ENCODE results near the gene MYO9B.
A peak's percentile ranks its signal among the peaks of the same experiment; 100 is the strongest.

The MYO9B gene

DNA sequence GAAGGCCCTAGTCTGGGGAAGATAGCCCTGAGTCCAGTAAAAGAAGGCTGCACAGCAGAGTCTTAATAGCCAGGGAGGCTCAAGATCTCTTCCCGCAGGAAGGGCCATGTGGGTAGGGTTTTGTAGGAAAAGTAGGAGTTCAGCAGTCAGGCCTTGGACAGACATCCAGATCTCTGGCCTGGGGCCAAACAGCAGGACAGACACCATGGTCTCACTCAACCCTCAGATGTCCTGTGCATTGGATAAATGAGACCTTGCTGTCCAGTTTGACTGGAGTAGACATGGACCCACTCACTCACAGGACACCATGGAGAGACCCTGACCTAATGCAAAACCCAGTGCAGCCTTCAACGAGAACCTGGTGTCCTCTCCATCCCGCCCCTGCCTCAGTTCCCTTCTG lies 154.3 kb downstream of the MYO9B start:
- TF ChIP-seq, protein P1, sequence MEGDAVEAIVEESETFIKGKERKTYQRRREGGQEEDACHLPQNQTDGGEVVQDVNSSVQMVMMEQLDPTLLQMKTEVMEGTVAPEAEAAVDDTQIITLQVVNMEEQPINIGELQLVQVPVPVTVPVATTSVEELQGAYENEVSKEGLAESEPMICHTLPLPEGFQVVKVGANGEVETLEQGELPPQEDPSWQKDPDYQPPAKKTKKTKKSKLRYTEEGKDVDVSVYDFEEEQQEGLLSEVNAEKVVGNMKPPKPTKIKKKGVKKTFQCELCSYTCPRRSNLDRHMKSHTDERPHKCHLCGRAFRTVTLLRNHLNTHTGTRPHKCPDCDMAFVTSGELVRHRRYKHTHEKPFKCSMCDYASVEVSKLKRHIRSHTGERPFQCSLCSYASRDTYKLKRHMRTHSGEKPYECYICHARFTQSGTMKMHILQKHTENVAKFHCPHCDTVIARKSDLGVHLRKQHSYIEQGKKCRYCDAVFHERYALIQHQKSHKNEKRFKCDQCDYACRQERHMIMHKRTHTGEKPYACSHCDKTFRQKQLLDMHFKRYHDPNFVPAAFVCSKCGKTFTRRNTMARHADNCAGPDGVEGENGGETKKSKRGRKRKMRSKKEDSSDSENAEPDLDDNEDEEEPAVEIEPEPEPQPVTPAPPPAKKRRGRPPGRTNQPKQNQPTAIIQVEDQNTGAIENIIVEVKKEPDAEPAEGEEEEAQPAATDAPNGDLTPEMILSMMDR (IDR thresholded peaks at IDR 0.05; ENCODE audit: low read depth, low read length): no peak
- Histone ChIP-seq H3K27me3 (ENCODE audit: insufficient read depth, low read depth, severe bottlenecking) (no peaks in the 10 kb centered on the region), H3K36me3 (peaks cover 67% of the 10 kb centered on the region), H3K27ac (no peak overlapping the region), H3K9me3 (ENCODE audit: severe bottlenecking) (no peaks in the 10 kb centered on the region), H3K4me3 (ENCODE audit: low read depth, low read length) (no peak overlapping the region)
- no peak for DNase-seq

DNA sequence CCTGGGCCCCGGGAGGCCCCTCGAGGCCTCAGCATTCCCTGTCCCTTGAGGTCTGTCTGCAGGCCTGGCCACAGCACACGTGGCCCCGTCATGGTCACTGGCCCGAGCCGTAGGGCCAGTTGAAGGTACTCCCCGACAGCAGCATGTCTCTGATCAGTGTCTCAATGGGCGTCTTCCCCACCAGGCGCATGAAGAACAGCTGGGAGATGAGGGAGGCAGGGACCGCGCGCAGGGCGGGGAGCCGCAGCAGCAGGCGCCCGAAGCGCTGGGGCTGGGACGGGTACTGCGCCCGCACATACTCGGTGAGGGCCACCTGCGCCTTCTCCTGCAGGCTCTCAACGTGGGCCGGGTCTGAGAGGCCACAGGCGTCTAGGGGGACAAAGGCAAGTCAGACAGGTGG lies 156.7 kb downstream of the MYO9B start:
- Histone ChIP-seq H3K27ac (no peak overlapping the region), H3K27me3 (ENCODE audit: insufficient read depth, low read depth, severe bottlenecking) (no peaks in the 10 kb centered on the region), H3K36me3 (peaks cover 84% of the 10 kb centered on the region), H3K9me3 (ENCODE audit: severe bottlenecking) (no peaks in the 10 kb centered on the region), H3K4me3 (ENCODE audit: low read depth, low read length) (no peak overlapping the region)
- TF ChIP-seq, protein P1 (IDR thresholded peaks at IDR 0.05; ENCODE audit: low read depth, low read length): no peak
- DNase-seq: no peak

DNA sequence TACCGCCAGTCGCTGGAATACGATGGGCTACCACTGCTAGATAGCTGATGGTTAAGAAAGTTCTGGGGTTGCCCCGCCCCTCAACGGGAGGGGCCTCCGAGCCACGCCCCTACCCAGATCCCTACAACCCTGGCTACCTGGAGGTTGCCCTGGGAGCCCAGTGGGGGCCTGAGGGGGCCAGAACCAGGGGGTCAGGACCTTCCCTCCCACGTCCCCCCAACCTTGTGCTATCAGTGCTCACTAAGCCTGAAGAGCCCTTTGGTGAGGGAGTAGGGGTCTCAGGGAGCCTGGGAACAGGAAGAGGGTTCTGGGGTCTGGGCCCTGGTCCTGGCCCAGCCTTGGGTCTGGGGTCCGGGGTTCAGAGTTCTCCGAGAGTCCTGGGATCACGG lies 159.3 kb downstream of the MYO9B start:
- peak overlapping the region; percentile 93 for H3K27ac ChIP-seq
- H3K36me3 ChIP-seq: peaks cover 91% of the 10 kb centered on the region
- DNase-seq: peak; percentile 71
- H3K9me3 ChIP-seq (ENCODE audit: severe bottlenecking): no peaks in the 10 kb centered on the region
- TF ChIP-seq, protein P1 (IDR thresholded peaks at IDR 0.05; ENCODE audit: low read depth, low read length): no peak
- H3K4me3 ChIP-seq (ENCODE audit: low read depth, low read length): peak overlapping the region; percentile 54
- H3K27me3 ChIP-seq (ENCODE audit: insufficient read depth, low read depth, severe bottlenecking): no peaks in the 10 kb centered on the region

DNA sequence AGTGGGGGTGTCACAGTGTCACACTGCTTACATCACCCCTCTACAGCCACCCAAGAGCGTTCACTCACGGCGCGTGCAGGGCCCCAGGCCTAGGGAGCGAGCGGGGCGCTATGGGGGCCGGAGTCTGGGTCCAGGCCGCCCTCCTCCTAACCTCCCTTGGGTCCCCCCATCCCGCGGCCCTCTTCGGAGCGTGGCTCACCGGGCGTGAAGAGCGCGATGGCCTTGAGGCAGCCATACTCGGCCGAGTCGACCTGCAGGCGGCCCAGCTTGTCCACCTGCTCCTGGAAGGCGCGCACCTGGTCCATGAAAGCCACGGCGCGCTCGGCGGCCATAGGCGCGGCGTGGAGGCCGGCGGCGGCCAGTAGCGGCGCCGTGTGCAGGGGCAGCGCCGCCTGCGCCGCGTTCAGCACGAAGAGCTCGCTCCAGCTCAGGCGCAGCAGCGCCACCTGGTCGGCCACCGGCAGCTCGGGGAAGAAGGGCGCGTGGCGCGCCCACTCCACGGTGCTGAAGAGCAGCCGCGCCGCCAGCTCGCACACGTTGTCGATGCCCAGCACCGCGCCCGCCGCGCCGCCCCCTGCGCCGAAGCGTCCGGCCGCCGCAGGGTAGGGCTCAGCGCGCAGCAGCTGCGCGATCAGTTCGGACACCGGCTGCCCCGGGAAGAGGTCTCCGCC lies 159.9 kb downstream of the MYO9B start:
- Histone ChIP-seq H3K27me3 (ENCODE audit: insufficient read depth, low read depth, severe bottlenecking) (no peaks in the 10 kb centered on the region), H3K36me3 (peaks cover 89% of the 10 kb centered on the region), H3K9me3 (ENCODE audit: severe bottlenecking) (no peaks in the 10 kb centered on the region), H3K27ac (peak overlapping the region; percentile 93), H3K4me3 (ENCODE audit: low read depth, low read length) (peak overlapping the region; percentile 54)
- peak; percentile 71 for DNase-seq
- TF ChIP-seq, protein P1 (IDR thresholded peaks at IDR 0.05; ENCODE audit: low read depth, low read length): peak; percentile 56

- no peaks in the 10 kb centered on the region for H3K27me3 ChIP-seq (ENCODE audit: insufficient read depth, low read depth, severe bottlenecking)
- peaks cover 88% of the 10 kb centered on the region for H3K36me3 ChIP-seq
- TF ChIP-seq, protein P1 (IDR thresholded peaks at IDR 0.05; ENCODE audit: low read depth, low read length): no peak
- H3K4me3 ChIP-seq (ENCODE audit: low read depth, low read length): peak overlapping the region; percentile 54
- peak; percentile 79 for DNase-seq
- H3K27ac ChIP-seq: peak overlapping the region; percentile 93
- no peaks in the 10 kb centered on the region for H3K9me3 ChIP-seq (ENCODE audit: severe bottlenecking)
Observed at GRCh38 chr19:17235971-17236777, 160.6 kb downstream of the MYO9B start.

All from WERI-Rb-1 (cell line).